Fibroblast of skin of abdomen (primary cell): ENCODE results near the gene ISM1.

Experiments used
- DNase-seq: peaks from one replicate; pipeline ENCODE4 v3.0.0-alpha.2; 2013

Gene ISM1

GRCh38 chr20:13313201-13313600 is 92.1 kb downstream of the ISM1 start:
- no peak for DNase-seq

GRCh38 chr20:13317439-13317838 is 96.4 kb downstream of the ISM1 start:
- no peak for DNase-seq

GRCh38 chr20:13318871-13319521 is 97.9 kb downstream of the ISM1 start:
- DNase-seq = no peak

- no peak for DNase-seq
Observed at GRCh38 chr20:13320702-13321101, 99.6 kb downstream of the ISM1 start.

- DNase-seq = no peak
Observed at GRCh38 chr20:13321416-13321815, 100.3 kb downstream of the ISM1 start.

GRCh38 chr20:13322198-13322597 is 101.1 kb downstream of the ISM1 start:
- DNase-seq = no peak

- no peak for DNase-seq
Observed at GRCh38 chr20:13322621-13323020, 101.5 kb downstream of the ISM1 start.

- peak; percentile 22 for DNase-seq
Observed at GRCh38 chr20:13325033-13325432, 104.0 kb downstream of the ISM1 start.

- DNase-seq = no peak
Observed at GRCh38 chr20:13325796-13326340, 104.8 kb downstream of the ISM1 start.

- DNase-seq = no peak
Observed at GRCh38 chr20:13331536-13331935, 110.5 kb downstream of the ISM1 start.

- DNase-seq = no peak
Observed at GRCh38 chr20:13333036-13333435, 112.0 kb downstream of the ISM1 start.

- DNase-seq = no peak
Observed at GRCh38 chr20:13333793-13334192, 112.7 kb downstream of the ISM1 start.

GRCh38 chr20:13336308-13337089 is 115.4 kb downstream of the ISM1 start:
- no peak for DNase-seq

- no peak for DNase-seq
Observed at GRCh38 chr20:13337090-13337784, 116.2 kb downstream of the ISM1 start.

- DNase-seq = no peak
Observed at GRCh38 chr20:13338097-13338661, 117.1 kb downstream of the ISM1 start.

- no peak for DNase-seq
Observed at GRCh38 chr20:13338999-13339411, 117.9 kb downstream of the ISM1 start.

GRCh38 chr20:13340088-13340487 is 119.0 kb downstream of the ISM1 start:
- no peak for DNase-seq

- DNase-seq = no peak
Observed at GRCh38 chr20:13341737-13342393, 120.8 kb downstream of the ISM1 start.

GRCh38 chr20:13342469-13343242 is 121.6 kb downstream of the ISM1 start:
- no peak for DNase-seq

GRCh38 chr20:13344671-13345070 is 123.6 kb downstream of the ISM1 start:
- no peak for DNase-seq
